Omental fat pad (tissue), 4 donors: ENCODE results near the gene PRKCB. TPM values are rescaled to one million over a fixed set of nuclear protein-coding genes. Genes with fewer than 3 reads are reported as not detected.

ENCODE experiments used
- ATAC-seq: fragments of 150-250 bp; one replicate; pipeline ENCODE4 v1.9.1; 2016; ENCODE audit warnings: mild to moderate bottlenecking, moderate library complexity; ENCODE audit not compliant: low FRiP score
- DNase-seq: peaks from one replicate; pipeline ENCODE4 v3.0.0-alpha.2; 2019; ENCODE audit warnings: low spot score
- CTCF ChIP-seq, 3 donors: fragments of 450-650 bp; IDR thresholded peaks; one replicate each; pipeline ENCODE4 v1.5.1; 2016 to 2017; ENCODE audit warnings: antibody characterized with exemption in 3 of 3, mild to moderate bottlenecking in 3 of 3, moderate library complexity in 2 of 3
- total RNA-seq, 4 donors: library from RNA; depleted of rRNA; stranded (reverse); fragments of >200 nt; gene quantifications; one replicate each; pipeline ENCODE4 v1.1.0, GENCODE V29; 2016

Gene PRKCB
- total RNA-seq, 4 donors from 2014 or later = 5.3 to 18.6 (median 11.1) TPM

- DNase-seq (no peak), ATAC-seq (no peak)
- TF ChIP-seq CTCF (IDR thresholded peaks at IDR 0.05) = no peak
Measured at GRCh38 chr16:24073321-24073720, 237.5 kb downstream of the PRKCB start.

GRCh38 chr16:24074574-24074973 lies 238.8 kb downstream of the PRKCB start:
- no peak for ATAC-seq
- no peak for TF ChIP-seq CTCF (IDR thresholded peaks at IDR 0.05)
- no peak for DNase-seq

GRCh38 chr16:24075302-24075701 lies 239.5 kb downstream of the PRKCB start:
- TF ChIP-seq CTCF (IDR thresholded peaks at IDR 0.05) = no peak
- ATAC-seq (no peak), DNase-seq (no peak)

- DNase-seq = no peak
- no peak for ATAC-seq
- TF ChIP-seq CTCF (IDR thresholded peaks at IDR 0.05) = no peak
Measured at GRCh38 chr16:24075931-24076716, 240.3 kb downstream of the PRKCB start.

- no peak for ATAC-seq
- no peak for DNase-seq
- TF ChIP-seq CTCF (IDR thresholded peaks at IDR 0.05) = no peak
Measured at GRCh38 chr16:24077292-24077691, 241.5 kb downstream of the PRKCB start.

- no peak for TF ChIP-seq CTCF (IDR thresholded peaks at IDR 0.05)
- DNase-seq (no peak), ATAC-seq (no peak)
Measured at GRCh38 chr16:24077966-24078365, 242.2 kb downstream of the PRKCB start.

GRCh38 chr16:24085666-24086065 lies 249.9 kb downstream of the PRKCB start:
- ATAC-seq (no peak), DNase-seq (no peak)
- no peak for TF ChIP-seq CTCF (IDR thresholded peaks at IDR 0.05)
